MCF 10A (cell line): ENCODE data around the gene CEP112. TPM values are rescaled to one million over a fixed set of nuclear protein-coding genes. Genes with fewer than 3 reads are reported as not detected.
"Not testable (repeated sequence)": the region's sequence is repeated elsewhere in the genome, so short reads cannot be mapped to it uniquely, and the experiment has no call there.

Source experiments
- BruUV-seq: library from RNA; stranded (reverse); fragments of 400-500 nt; replicated peaks from 2 replicates; lab custom pipeline; 2021; lab: Mats Ljungman, UMichigan
- CTCF ChIA-PET: fragments of 300-600 bp; sonication (Branson Sonifier 250); formaldehyde crosslinking; extraction: SDS; loops from one replicate; lab custom pipeline; 2021; ENCODE audit warnings: antibody characterized with exemption, inconsistent platforms; lab: Yijun Ruan, JAX
- POLR2A ChIA-PET: fragments of 300-600, 350-650 bp; sonication (Branson Sonifier 250); formaldehyde crosslinking; extraction: SDS; loops from one replicate; lab custom pipeline; 2020; ENCODE audit warnings: antibody characterized with exemption, inconsistent platforms; lab: Yijun Ruan, JAX
- DNase-seq: peaks from one replicate; pipeline ENCODE4 v3.0.0-alpha.2; 2018; ENCODE audit not compliant: unreplicated experiment
- H3K27ac Mint-ChIP-seq: one replicate; pipeline ENCODE4 v1.8.0; 2022; ENCODE audit warnings: mild to moderate bottlenecking, low read depth, mixed read lengths; ENCODE audit not compliant: unreplicated experiment
- H3K27me3 Mint-ChIP-seq: one replicate; pipeline ENCODE4 v1.8.0; 2022; ENCODE audit warnings: mixed read lengths; ENCODE audit not compliant: insufficient read depth, unreplicated experiment
- H3K36me3 Mint-ChIP-seq: one replicate; pipeline ENCODE4 v1.8.0; 2022; ENCODE audit warnings: mild to moderate bottlenecking, moderate library complexity, mixed read lengths; ENCODE audit not compliant: insufficient read depth, unreplicated experiment
- H3K4me1 Mint-ChIP-seq: one replicate; pipeline ENCODE4 v1.8.0; 2022; ENCODE audit warnings: mixed read lengths; ENCODE audit not compliant: insufficient read depth, unreplicated experiment
- H3K4me3 Mint-ChIP-seq: one replicate; pipeline ENCODE4 v1.8.0; 2022; ENCODE audit warnings: mild to moderate bottlenecking, moderate library complexity, mixed read lengths; ENCODE audit not compliant: unreplicated experiment
- H3K9me3 Mint-ChIP-seq: one replicate; pipeline ENCODE4 v1.8.0; 2022; ENCODE audit warnings: mixed read lengths; ENCODE audit not compliant: unreplicated experiment
- intact Hi-C: fragments of 100-400 bp; cut with micrococcal nuclease; formaldehyde crosslinking; loops from 2 replicates; pipeline ENCODE4 v1.14.1; 2022
- total RNA-seq: library from RNA; stranded (reverse); gene quantifications from 2 replicates; pipeline ENCODE4 v1.2.3, GENCODE V29; 2022
- TF ChIP-seq, protein P1 (sequence below): fragments of 200-600 bp; IDR thresholded peaks from one replicate; pipeline ENCODE4 v1.8.0; 2022; ENCODE audit warnings: antibody characterized with exemption, mild to moderate bottlenecking; ENCODE audit not compliant: unreplicated experiment

Gene CEP112
- total RNA-seq, 1 experiment from 2014 or later, result 8.1 TPM

DNA sequence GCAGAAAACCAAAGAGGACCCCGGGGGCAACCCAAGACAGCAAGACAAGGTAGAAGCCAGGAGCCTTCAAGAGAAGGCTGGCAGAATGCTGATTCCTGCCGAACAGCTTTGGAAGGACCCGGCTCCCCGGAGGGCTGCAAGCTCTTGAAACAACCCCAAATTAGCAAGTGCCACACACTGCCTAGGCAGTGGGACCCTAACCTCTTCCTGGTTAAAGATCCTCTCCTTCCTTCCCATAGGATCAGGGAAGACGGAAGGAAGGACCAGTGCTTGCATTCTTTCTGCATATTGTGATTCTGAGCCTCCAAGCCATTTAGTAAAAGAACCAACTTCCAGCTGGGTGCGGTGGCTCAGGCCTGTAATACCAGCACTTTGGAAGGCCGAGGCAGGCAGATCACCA, 508.5 kb downstream of the CEP112 start:
- BruUV-seq, result no TSS peak
- intact Hi-C loops, result no loop called here
- TF ChIP-seq, protein P1, sequence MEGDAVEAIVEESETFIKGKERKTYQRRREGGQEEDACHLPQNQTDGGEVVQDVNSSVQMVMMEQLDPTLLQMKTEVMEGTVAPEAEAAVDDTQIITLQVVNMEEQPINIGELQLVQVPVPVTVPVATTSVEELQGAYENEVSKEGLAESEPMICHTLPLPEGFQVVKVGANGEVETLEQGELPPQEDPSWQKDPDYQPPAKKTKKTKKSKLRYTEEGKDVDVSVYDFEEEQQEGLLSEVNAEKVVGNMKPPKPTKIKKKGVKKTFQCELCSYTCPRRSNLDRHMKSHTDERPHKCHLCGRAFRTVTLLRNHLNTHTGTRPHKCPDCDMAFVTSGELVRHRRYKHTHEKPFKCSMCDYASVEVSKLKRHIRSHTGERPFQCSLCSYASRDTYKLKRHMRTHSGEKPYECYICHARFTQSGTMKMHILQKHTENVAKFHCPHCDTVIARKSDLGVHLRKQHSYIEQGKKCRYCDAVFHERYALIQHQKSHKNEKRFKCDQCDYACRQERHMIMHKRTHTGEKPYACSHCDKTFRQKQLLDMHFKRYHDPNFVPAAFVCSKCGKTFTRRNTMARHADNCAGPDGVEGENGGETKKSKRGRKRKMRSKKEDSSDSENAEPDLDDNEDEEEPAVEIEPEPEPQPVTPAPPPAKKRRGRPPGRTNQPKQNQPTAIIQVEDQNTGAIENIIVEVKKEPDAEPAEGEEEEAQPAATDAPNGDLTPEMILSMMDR, result no peak
- H3K36me3 Mint-ChIP-seq, result no peaks in the 10 kb centered on the region
- peaks cover 5% of the 10 kb centered on the region for H3K4me1 Mint-ChIP-seq
- H3K27me3 Mint-ChIP-seq, result no peaks in the 10 kb centered on the region
- no peak overlapping the region for H3K4me3 Mint-ChIP-seq
- H3K9me3 Mint-ChIP-seq, result no peaks in the 10 kb centered on the region
- no peak overlapping the region for H3K27ac Mint-ChIP-seq
- POLR2A ChIA-PET, result interaction anchor here (0.7 kb wide), 1 partner anchor 212 kb away, joined by 3 read pairs; no protein-coding TSS in a partner anchor
- DNase-seq, result no peak
- CTCF ChIA-PET, result no interaction called here

DNA sequence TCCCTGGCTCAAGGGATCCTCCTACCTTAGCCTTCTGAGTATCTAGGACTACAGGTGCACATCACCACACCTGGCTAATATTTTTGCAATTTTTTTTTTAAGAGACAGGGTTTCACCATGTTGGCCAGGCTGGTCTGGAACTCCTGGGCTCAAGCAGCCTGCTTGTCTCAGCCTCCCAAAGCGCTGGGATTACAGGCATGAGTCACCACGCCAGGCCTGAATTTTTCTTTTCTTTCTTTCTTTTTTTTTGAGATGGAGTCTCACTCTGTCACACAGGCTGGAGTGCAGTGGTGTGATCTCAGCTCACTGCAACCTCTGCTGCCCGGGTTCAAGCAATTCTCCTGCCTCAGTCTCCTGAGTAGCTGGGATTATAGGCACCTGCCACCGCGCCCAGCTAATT, 510.2 kb downstream of the CEP112 start:
- DNase-seq, intact Hi-C loops, H3K36me3 Mint-ChIP-seq, H3K27ac Mint-ChIP-seq, H3K4me1 Mint-ChIP-seq, H3K9me3 Mint-ChIP-seq, BruUV-seq, POLR2A ChIA-PET, H3K27me3 Mint-ChIP-seq, H3K4me3 Mint-ChIP-seq: not testable (repeated sequence)
- CTCF ChIA-PET, result interaction anchor here (0.6 to 0.7 kb wide), 3 partner anchors 26 to 509 kb away, joined by 3 to 4 read pairs (median 4); no protein-coding TSS in a partner anchor

DNA sequence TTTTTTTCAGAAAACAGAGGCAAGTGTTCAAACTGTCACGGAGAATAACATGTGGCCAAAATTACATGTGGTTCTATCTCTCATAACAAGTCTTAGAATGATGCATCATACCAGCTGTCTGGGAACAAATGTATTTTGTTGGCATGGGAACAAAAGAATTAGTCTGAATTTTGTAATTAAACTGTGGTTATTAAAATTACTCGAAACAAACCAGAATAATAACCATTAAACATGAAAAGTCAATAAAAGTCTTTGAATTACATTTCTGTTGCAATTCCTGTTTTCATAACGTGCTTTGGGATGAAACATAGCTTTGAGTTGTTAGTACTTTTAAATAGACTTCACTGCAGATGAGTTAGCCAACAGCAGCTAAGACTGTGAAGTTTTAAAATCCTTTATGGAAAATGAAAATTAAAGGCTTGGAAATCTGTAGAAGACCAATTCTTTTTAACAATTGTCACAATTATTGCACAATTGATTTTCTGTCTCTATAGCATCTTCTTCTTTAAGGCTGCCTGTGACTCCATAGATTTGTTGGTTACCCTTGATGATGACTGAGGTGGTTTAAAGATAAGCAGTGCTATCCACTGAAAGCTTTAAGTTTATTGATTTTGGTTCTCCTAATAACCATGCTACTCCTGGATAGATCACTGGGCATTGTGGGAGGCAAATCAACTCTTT, 512.6 kb downstream of the CEP112 start:
- intact Hi-C loops, result no loop called here
- peak; percentile 34 for DNase-seq
- Mint-ChIP-seq H3K27me3 (no peaks in the 10 kb centered on the region), H3K36me3 (no peaks in the 10 kb centered on the region), H3K27ac (no peak overlapping the region), H3K4me1 (peaks cover 5% of the 10 kb centered on the region), H3K9me3 (no peaks in the 10 kb centered on the region), H3K4me3 (no peak overlapping the region)
- TF ChIP-seq, protein P1, result no peak
- ChIA-PET POLR2A (interaction anchor here (0.6 kb wide), 1 partner anchor 266 kb away, joined by 3 read pairs; no protein-coding TSS in a partner anchor), CTCF (no interaction called here)
- BruUV-seq, result no TSS peak

DNA sequence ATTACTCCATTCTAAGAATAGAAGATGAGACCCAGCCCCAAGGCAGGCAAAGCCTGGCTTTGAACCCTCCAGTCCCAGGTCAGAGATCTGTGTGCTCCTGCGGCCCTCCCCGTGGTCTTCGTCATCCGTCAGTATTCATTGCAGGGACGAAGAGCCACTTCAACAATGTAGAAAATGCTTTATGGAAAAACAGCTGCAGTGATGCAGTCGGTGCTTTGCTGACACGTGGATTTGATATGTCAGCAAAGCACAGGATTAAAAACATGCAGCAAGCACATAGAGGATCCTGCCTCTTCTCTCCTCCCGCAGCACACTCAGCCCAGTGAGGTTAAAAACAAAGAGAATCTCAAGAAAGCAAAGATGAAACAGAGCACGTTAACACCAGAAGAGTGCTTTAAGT, 513.4 kb downstream of the CEP112 start:
- CTCF ChIA-PET, result no interaction called here
- POLR2A ChIA-PET, result no interaction called here
- DNase-seq, result no peak
- no peak overlapping the region for H3K4me3 Mint-ChIP-seq
- BruUV-seq, result no TSS peak
- H3K27ac Mint-ChIP-seq, result no peak overlapping the region
- H3K9me3 Mint-ChIP-seq, result no peaks in the 10 kb centered on the region
- TF ChIP-seq, protein P1, result no peak
- H3K4me1 Mint-ChIP-seq, result peaks cover 5% of the 10 kb centered on the region
- H3K36me3 Mint-ChIP-seq, result no peaks in the 10 kb centered on the region
- H3K27me3 Mint-ChIP-seq, result no peaks in the 10 kb centered on the region
- intact Hi-C loops, result no loop called here
